Measurements from ENCODE around the gene LIPG.

The LIPG gene

GRCh38 chr18:49616618-49617328 lies 54.9 kb downstream of the LIPG start:
- DNase-seq, result no peak

GRCh38 chr18:49617329-49617695 lies 55.5 kb downstream of the LIPG start:
- no peak for DNase-seq

- DNase-seq, result no peak
These were observed 56.0 kb downstream of the LIPG start for GRCh38 chr18:49617865-49618264.

- no peak for DNase-seq
These were observed 57.2 kb downstream of the LIPG start for GRCh38 chr18:49618742-49619681.

GRCh38 chr18:49619801-49620200 lies 57.9 kb downstream of the LIPG start:
- DNase-seq, result no peak

GRCh38 chr18:49621301-49621700 lies 59.4 kb downstream of the LIPG start:
- no peak for DNase-seq

- DNase-seq, result no peak
These were observed 60.0 kb downstream of the LIPG start for GRCh38 chr18:49621717-49622351.

- DNase-seq, result no peak
These were observed 61.7 kb downstream of the LIPG start for GRCh38 chr18:49623571-49623970.

GRCh38 chr18:49625021-49625691 lies 63.3 kb downstream of the LIPG start:
- no peak for DNase-seq

- no peak for DNase-seq
These were observed 65.1 kb downstream of the LIPG start for GRCh38 chr18:49626842-49627467.

GRCh38 chr18:49628119-49628518 lies 66.3 kb downstream of the LIPG start:
- no peak for DNase-seq

GRCh38 chr18:49628881-49629795 lies 67.3 kb downstream of the LIPG start:
- DNase-seq, result no peak

- no peak for DNase-seq
These were observed 68.4 kb downstream of the LIPG start for GRCh38 chr18:49630246-49630699.

- no peak for DNase-seq
These were observed 69.4 kb downstream of the LIPG start for GRCh38 chr18:49631146-49631866.

- DNase-seq, result no peak
These were observed 70.7 kb downstream of the LIPG start for GRCh38 chr18:49632588-49632987.

GRCh38 chr18:49638209-49638785 lies 76.4 kb downstream of the LIPG start:
- DNase-seq, result no peak

GRCh38 chr18:49638891-49639557 lies 77.2 kb downstream of the LIPG start:
- no peak for DNase-seq

- no peak for DNase-seq
These were observed 78.0 kb downstream of the LIPG start for GRCh38 chr18:49639643-49640391.

GRCh38 chr18:49640741-49641140 lies 78.9 kb downstream of the LIPG start:
- no peak for DNase-seq
